Tibial nerve (tissue), 3 donors: ENCODE measurements around the gene STK33.

Source experiments
- POLR2A ChIP-seq, 2 donors: fragments of 450-650 bp; IDR thresholded peaks; one replicate each; pipeline ENCODE4 v1.6.1; 2017; ENCODE audit warnings: antibody characterized with exemption in 2 of 2, mild to moderate bottlenecking in 2 of 2, moderate library complexity in 2 of 2
- TF ChIP-seq, protein P1 (sequence below), 5 experiments: fragments of 200-600 bp in 3 of 5; fragments of 450-650 bp in 2 of 5; sonication (generic) in 3 of 5; IDR thresholded peaks; one replicate each; pipeline ENCODE4 v1.5.1; 2016 to 2019; ENCODE audit warnings: antibody characterized with exemption in 5 of 5, mild to moderate bottlenecking in 3 of 5, moderate library complexity in 2 of 5

- TF ChIP-seq, protein P1, sequence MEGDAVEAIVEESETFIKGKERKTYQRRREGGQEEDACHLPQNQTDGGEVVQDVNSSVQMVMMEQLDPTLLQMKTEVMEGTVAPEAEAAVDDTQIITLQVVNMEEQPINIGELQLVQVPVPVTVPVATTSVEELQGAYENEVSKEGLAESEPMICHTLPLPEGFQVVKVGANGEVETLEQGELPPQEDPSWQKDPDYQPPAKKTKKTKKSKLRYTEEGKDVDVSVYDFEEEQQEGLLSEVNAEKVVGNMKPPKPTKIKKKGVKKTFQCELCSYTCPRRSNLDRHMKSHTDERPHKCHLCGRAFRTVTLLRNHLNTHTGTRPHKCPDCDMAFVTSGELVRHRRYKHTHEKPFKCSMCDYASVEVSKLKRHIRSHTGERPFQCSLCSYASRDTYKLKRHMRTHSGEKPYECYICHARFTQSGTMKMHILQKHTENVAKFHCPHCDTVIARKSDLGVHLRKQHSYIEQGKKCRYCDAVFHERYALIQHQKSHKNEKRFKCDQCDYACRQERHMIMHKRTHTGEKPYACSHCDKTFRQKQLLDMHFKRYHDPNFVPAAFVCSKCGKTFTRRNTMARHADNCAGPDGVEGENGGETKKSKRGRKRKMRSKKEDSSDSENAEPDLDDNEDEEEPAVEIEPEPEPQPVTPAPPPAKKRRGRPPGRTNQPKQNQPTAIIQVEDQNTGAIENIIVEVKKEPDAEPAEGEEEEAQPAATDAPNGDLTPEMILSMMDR (IDR thresholded peaks at IDR 0.05) = no peak
- TF ChIP-seq POLR2A (IDR thresholded peaks at IDR 0.05) = no peak
Measured at GRCh38 chr11:8624698-8625097, 30.7 kb upstream of the STK33 start.
